Rectal smooth muscle tissue (tissue), 1 donor: Measurements from ENCODE around the gene PSD4.

Experiments
- H3K27ac ChIP-seq: one replicate; pipeline ENCODE4 v1.7.0; 2013; ENCODE audit warnings: low read depth, low read length, inconsistent platforms
- H3K27me3 ChIP-seq: one replicate; pipeline ENCODE4 v1.7.0; 2013; ENCODE audit warnings: low read length; ENCODE audit not compliant: control insufficient read depth, insufficient read depth
- H3K36me3 ChIP-seq: one replicate; pipeline ENCODE4 v1.7.0; 2013; ENCODE audit warnings: low read length; ENCODE audit not compliant: control insufficient read depth, insufficient read depth
- H3K4me1 ChIP-seq: one replicate; pipeline ENCODE4 v1.7.0; 2013; ENCODE audit warnings: low read length; ENCODE audit not compliant: control insufficient read depth, insufficient read depth
- H3K4me3 ChIP-seq: one replicate; pipeline ENCODE4 v1.7.0; 2013; ENCODE audit warnings: low read length
- H3K9ac ChIP-seq: one replicate; pipeline ENCODE4 v1.7.0; 2013; ENCODE audit warnings: low read length

PSD4 gene

DNA sequence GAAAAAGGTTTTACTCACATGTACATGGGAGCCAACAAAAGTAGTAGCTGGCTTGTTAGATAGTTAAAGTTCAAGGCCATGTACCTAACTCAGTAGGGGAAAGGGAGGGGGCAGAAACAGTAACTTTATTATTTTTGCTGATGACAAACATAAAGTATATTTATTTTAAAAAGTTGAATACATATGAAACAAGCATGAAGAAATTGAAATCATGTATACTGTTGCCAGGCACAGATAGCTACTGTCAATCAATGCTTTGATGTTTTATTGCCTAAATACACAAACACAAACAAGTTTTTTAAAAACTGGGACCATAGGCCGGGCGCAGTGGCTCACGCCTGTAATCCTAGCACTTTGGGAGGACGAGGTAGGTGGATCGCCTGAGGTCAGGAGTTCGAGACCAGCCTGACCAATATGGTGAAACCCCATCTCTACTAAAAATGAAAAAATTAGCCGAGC lies 7.6 kb upstream of the PSD4 start:
- Histone ChIP-seq H3K27ac (no peak overlapping the region), H3K9ac (no peak overlapping the region)

DNA sequence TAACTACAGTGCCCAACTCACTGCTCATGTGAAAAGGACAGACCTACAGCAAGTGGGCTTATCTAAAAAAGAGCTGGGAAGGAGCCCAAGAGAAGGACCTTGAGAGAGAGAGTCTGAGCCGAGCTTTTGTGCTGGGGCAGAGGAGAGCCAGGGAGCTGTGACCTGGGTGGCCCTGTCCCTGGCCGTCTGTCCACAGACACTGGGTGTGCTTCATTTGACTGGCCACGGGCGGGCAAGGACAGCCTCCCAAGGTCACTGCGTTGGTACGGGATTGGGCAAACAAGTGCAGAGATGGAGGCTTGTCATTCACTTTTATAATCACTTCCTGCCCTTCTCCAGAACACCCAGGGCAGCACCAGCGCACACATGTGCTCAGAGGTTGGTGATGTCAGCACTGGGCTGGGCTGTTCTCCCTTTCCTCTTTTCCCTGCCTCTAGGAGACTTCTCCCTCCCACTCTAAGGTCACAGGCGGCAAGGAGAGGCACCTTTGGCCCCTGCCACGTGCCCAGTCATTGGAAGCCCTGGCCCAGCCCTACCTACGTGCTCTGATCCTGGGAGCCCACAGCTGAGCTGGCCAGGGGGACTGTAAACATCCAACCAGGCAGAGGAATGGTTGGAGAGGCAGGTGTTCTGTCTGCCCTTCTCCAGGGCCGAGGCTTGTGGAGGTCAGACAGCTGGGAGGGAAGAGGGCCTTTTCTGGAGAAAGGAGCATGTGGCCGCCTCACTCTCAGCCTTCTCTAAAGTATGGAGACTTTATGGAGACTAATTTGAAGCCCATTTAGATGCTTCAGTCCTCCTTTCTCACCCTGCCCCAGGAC lies 6.4 kb upstream of the PSD4 start:
- H3K4me1 ChIP-seq: no peaks in the 10 kb centered on the region
- no peak overlapping the region for H3K27ac ChIP-seq

More for the DNA sequence above, 7.6 kb upstream of the PSD4 start:
- H3K36me3 ChIP-seq: no peaks in the 10 kb centered on the region
- no peaks in the 10 kb centered on the region for H3K4me1 ChIP-seq
- no peaks in the 10 kb centered on the region for H3K27me3 ChIP-seq
- no peak overlapping the region for H3K4me3 ChIP-seq

DNA sequence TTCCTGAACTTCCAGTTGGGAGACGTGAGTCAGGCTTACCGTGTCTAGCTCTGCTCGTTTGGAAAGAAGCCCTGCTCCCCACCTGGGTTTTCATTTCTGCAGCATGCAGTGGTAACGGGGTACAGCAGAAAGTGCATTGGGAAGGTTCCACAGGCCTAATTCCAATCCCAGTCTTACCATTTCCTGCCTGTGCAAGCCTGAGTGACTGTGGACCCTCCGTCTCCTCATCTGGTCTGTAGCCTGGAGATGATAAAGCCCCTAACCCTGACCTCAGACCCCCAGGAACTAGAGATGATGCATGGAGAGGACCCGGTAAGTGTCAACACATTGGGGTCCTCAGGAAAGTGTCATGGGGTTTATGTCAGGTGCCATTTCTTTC lies 5.8 kb upstream of the PSD4 start:
- Histone ChIP-seq H3K36me3 (no peaks in the 10 kb centered on the region), H3K4me3 (no peak overlapping the region), H3K27ac (no peak overlapping the region), H3K9ac (no peak overlapping the region), H3K27me3 (no peaks in the 10 kb centered on the region), H3K4me1 (no peaks in the 10 kb centered on the region)

More for the DNA sequence above, 6.4 kb upstream of the PSD4 start:
- Histone ChIP-seq H3K9ac (no peak overlapping the region), H3K4me3 (peak overlapping the region; percentile 27), H3K27me3 (no peaks in the 10 kb centered on the region), H3K36me3 (no peaks in the 10 kb centered on the region)

DNA sequence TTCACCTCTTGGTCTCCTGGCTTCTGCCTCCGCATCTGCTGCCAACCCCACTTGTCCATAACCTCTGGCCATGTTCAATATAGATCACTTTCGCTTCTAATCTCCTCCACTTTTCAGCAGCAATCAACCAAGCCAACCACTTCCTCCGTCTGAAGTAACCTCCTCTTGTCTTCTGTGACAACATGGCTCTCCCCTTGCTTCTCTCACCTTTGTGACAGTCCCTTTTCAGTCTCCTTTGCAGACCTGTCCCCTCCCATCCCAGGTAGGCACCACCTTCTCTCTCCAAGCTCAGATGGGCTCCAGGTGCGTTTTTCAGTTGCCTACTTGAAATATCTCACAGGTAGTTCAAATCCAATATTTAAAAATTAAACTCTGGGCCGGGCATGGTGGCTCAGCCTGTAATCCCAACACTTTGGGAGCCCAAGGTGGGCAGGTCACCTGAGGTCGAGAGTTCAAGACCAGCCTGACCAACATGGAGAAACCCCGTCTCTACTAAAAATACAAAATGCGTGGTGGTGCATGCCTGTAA lies 4.7 kb upstream of the PSD4 start:
- no peaks in the 10 kb centered on the region for H3K27me3 ChIP-seq
- no peaks in the 10 kb centered on the region for H3K4me1 ChIP-seq
- H3K36me3 ChIP-seq: no peaks in the 10 kb centered on the region
- no peak overlapping the region for H3K27ac ChIP-seq
- H3K9ac ChIP-seq: no peak overlapping the region
- no peak overlapping the region for H3K4me3 ChIP-seq

DNA sequence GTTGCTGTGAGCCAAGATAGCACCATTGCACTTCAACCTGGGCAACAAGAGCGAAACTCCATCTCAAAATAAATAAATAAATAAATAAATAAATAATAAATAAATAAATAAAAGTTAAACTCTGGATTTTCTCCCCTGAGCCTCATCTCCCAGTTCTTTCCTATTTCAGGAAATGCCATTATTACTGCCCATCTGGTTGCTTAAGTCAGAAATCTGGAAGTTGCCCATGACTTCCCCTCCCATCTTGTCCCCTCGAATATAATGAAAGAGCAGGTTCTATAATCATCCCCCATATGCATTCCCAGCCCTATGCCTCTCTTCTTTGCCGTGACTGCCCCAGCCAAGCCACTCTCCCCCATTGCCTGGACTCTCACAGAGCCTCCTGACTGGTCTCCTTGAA lies 4.2 kb upstream of the PSD4 start:
- H3K9ac ChIP-seq: no peak overlapping the region
- no peaks in the 10 kb centered on the region for H3K4me1 ChIP-seq
- no peaks in the 10 kb centered on the region for H3K36me3 ChIP-seq
- H3K27me3 ChIP-seq: no peaks in the 10 kb centered on the region
- H3K4me3 ChIP-seq: no peak overlapping the region
- H3K27ac ChIP-seq: no peak overlapping the region

DNA sequence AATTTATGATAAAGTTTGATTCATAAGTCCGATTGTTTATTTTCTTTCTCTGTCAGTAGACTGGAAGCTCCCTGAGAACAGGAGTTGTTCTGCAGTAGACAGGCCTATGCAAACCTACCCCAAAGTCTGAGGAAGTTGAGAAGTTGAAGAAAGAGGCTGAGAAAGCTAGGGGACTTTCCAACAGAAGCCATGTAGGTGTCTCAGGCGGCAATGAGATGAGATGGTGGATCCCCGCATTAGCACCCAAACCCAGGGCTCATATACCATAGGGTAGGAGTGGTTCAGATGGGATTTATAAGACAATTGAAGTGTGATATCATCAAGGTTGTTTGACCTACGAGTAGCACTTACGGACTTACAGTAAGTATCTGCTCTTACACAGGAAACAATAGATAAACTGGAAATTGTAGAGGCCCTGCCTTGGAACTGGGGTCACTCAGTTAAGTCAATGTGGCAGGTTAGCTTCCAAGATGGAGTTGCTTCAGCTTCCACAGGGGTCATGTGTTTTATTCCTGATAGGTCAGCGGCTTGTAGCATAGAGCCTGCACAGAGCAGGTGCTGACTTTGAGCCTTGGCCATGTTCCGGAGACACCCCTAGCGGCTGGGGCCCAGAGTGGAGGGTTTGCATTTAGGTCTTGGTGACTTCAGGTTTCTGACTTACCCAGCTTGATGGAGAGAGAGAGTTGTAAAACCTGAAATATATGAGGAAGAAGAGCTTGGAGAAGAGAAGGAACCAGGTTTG lies 2.3 kb upstream of the PSD4 start:
- Histone ChIP-seq H3K36me3 (no peaks in the 10 kb centered on the region), H3K4me3 (no peak overlapping the region), H3K4me1 (no peaks in the 10 kb centered on the region), H3K27ac (no peak overlapping the region), H3K9ac (no peak overlapping the region), H3K27me3 (no peaks in the 10 kb centered on the region)

DNA sequence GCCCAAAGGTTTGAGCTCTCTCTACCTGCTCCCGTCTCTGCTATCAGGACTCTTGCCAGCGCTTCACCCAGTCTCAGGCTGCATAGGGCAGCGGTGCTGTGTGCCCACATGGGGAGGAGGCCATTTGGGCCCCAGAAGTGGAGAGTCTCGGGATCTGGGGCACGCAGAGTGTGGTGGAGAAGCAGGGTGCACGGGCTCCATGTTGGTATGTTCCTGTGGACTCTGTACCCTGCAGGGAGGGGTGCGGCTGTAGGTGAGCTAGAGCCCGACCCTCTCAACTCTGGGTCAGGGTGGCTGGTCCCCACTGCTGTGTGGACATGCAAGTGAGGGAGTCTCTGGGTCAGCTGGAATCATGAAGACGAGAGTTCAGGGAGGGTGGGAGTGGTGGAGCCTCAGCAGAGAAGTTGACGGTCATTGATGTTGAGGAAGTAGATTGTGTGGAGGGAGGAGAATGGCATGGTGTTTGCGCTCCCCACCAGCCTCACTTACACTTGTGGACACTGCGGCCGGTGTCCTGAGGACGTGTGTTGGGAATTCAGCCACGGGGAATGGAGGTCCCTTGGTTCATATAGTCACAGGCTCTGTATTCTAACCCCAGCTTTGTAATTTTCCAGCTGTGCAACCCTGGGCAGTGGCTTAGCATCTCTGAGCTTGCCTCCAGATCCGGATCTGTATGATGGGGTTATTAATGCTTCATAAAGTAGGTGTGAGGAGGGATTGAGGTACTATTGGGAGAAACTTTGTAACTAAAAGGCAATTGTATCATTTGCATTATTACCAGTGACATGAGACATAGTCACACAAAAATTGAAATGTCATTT lies 840 bp upstream of the PSD4 start:
- H3K36me3 ChIP-seq: no peaks in the 10 kb centered on the region
- H3K27me3 ChIP-seq: no peaks in the 10 kb centered on the region
- H3K27ac ChIP-seq: no peak overlapping the region
- H3K9ac ChIP-seq: no peak overlapping the region
- no peak overlapping the region for H3K4me3 ChIP-seq
- H3K4me1 ChIP-seq: no peaks in the 10 kb centered on the region

DNA sequence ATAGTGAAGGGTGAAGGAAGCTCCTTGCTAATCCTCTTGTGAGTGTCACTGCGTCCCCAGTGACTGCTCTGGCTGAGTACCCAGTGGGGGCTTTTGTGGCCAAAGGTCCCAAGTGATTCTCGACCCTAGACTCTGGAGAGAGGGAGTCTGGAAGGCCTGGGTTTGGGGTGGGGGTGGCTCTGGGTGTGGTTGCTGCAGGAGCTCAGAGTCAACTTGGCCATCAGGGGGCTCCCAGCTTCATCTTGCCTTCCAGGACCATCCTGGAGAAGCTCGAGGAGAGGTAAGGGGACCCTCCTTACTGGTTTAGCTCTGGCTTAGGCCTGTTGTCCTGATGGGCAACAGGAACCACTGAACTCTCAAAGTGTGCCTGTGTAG lies 592 bp downstream of the PSD4 start:
- no peaks in the 10 kb centered on the region for H3K27me3 ChIP-seq
- peak overlapping the region; percentile 62 for H3K4me3 ChIP-seq
- no peaks in the 10 kb centered on the region for H3K4me1 ChIP-seq
- no peak overlapping the region for H3K9ac ChIP-seq
- H3K27ac ChIP-seq: no peak overlapping the region
- H3K36me3 ChIP-seq: no peaks in the 10 kb centered on the region

DNA sequence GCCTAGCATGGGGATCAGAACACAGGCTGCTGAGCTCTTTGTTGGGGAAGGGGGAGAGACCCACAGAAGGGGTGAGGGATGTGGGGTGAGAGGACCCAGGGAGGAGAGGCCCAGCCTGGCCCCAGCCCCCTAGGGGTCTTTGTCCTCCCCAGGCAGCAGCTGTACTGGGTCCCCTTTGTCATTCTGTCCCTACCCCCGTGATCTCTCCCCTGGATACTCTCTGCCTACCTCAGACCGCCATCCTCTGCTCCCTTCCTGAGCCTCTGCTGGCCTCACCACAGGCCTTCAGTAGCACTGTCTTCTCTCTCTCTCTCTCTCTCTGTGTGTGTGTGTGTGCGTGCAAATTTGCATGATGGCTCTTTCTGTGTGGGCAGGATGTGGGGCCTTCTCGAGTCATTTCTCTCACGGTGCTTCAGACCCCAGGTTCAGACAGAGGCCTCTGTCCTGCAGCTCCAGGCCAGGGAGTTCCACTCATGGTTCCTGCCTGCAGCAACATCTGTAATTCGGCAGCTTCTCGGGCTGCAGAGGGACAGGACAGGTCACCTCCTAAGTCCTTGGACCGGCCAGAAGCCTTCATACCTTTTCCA lies 1.4 kb downstream of the PSD4 start:
- Histone ChIP-seq H3K4me1 (no peaks in the 10 kb centered on the region), H3K36me3 (no peaks in the 10 kb centered on the region), H3K27me3 (no peaks in the 10 kb centered on the region), H3K27ac (no peak overlapping the region), H3K9ac (no peak overlapping the region), H3K4me3 (peak overlapping the region; percentile 62)

DNA sequence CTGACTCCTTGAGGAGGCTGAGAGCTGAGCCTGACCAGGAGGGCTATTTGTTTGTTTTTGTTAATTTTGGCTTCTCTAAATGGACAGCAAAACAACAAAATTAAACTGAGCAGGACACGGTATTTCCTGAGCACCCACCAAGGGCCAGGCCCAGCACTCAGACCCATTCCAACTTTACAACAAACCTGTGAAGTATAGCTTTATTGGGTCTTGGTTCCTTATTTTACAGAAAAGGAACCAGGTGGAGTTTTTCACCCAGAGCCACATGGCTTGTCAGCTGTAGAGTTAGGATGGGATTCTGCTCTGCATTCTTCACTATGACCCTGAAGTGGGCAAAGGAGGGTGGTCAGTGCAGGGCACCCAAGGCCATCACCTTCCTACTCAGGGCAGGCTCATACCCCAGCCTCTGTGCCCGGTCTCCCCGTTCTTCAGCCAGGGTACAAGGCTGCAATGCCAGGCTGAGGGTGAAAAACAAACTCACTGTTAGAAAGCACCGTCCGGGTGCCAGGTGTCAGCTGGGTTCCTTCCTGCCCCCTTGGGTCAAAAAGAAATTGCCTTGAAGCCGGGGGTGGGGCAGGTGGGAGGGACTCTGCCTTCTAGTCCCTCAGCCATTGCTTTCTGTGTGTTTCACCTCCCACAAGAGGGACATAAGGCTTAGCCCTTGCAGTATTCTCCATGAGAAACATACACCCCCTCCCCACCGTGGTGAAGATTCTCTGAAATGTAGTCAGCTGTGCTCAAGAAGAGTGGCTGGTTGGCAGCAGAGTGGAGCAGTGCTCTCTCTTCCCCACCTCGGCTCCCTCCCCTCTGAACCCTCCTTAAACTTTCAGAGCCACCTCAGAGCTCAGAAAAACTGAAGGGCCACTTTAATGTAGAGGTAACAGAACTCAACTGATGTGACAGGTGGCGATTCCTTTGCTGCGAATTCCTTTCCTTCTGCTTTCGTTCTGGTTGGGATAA lies 2.2 kb downstream of the PSD4 start:
- no peaks in the 10 kb centered on the region for H3K36me3 ChIP-seq
- H3K4me3 ChIP-seq: peak overlapping the region; percentile 29
- no peak overlapping the region for H3K9ac ChIP-seq
- H3K27me3 ChIP-seq: no peaks in the 10 kb centered on the region
- no peak overlapping the region for H3K27ac ChIP-seq
- H3K4me1 ChIP-seq: no peaks in the 10 kb centered on the region

DNA sequence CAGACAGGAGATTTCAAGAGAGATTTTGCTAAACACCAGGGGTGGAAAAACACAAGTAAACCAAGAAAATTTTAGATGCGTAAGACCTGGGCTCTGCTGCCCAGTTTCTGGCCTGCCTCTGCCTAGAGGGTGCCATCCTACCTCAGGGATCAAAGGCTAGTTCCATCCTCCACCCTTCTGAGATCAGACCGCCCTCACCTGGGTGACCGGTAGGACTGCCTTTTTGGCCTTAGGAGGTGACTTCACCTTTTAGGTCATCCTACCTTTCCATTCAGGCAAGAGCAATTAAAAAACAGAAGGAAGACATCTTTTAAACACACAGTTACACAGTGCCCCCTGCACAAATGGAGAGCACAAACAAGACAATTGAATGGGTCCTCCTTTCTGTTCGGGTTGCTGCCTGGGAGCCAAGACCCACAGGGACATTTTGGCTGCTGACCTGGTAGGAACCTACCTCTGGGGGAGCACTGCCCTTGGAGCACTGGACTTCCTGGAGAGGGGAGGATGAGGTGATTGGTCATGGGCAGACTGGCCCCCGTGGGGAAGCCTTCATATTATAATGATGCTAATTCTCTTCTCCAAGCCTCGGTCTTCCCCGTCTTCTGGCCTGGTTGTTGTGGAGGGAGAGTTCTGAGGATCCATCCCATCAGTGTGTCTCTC lies 3.1 kb downstream of the PSD4 start:
- H3K4me1 ChIP-seq: no peaks in the 10 kb centered on the region
- no peaks in the 10 kb centered on the region for H3K36me3 ChIP-seq
- no peaks in the 10 kb centered on the region for H3K27me3 ChIP-seq
- peak overlapping the region; percentile 13 for H3K4me3 ChIP-seq
- H3K9ac ChIP-seq: no peak overlapping the region
- no peak overlapping the region for H3K27ac ChIP-seq
